Upper lobe of right lung (tissue), 1 donor: Measurements from ENCODE around the gene LTO1. TPM values are rescaled to one million over a fixed set of nuclear protein-coding genes. Genes with fewer than 3 reads are reported as not detected.

Source experiments
- ATAC-seq: fragments of 200-7000 bp; cut with Tn5 transposase; one replicate; pipeline ENCODE4 v1.9.1; 2020; ENCODE audit warnings: mild to moderate bottlenecking, moderate library complexity
- DNase-seq: peaks from one replicate; pipeline ENCODE4 v3.0.0-alpha.2; 2020
- H3K27ac ChIP-seq: fragments of 200-600 bp; one replicate; pipeline ENCODE4 v1.8.0; 2022
- H3K27me3 ChIP-seq: fragments of 200-600 bp; one replicate; pipeline ENCODE4 v1.8.0; 2022; ENCODE audit warnings: mild to moderate bottlenecking
- H3K36me3 ChIP-seq: fragments of 200-600 bp; one replicate; pipeline ENCODE4 v1.8.0; 2022
- H3K4me1 ChIP-seq: fragments of 200-600 bp; one replicate; pipeline ENCODE4 v1.8.0; 2022
- H3K4me3 ChIP-seq: fragments of 200-600 bp; one replicate; pipeline ENCODE4 v1.8.0; 2022; ENCODE audit warnings: mild to moderate bottlenecking
- H3K9me3 ChIP-seq: fragments of 200-600 bp; one replicate; pipeline ENCODE4 v1.8.0; 2022
- CTCF ChIP-seq: fragments of 200-600 bp; IDR thresholded peaks from one replicate; pipeline ENCODE4 v1.8.0; 2022; ENCODE audit warnings: antibody characterized with exemption
- intact Hi-C: fragments of 100-400 bp; cut with DNase I; formaldehyde crosslinking; loops from one replicate; pipeline ENCODE4 v1.11.0; 2022
- total RNA-seq: library from RNA; stranded (reverse); fragmentation: NEBNext Ultra II Directional; extraction: Animal tissue kit (Norgen Biotek cat#: 25700); gene quantifications from one replicate; pipeline ENCODE4 v1.2.1, GENCODE V29; 2021
- donor health status: DM: no; HTN: yes; CAD: no; lungs with severe emphysema.

The LTO1 gene
- total RNA-seq, 1 donor from 2014 or later, result 25.7 TPM

- H3K4me3 ChIP-seq, result no peak overlapping the region
- intact Hi-C loops, result loop anchor here (10.0 kb wide), 2 partner anchors 203 to 513 kb away; no protein-coding TSS in a partner anchor
- no peaks in the 10 kb centered on the region for H3K36me3 ChIP-seq
- H3K27me3 ChIP-seq, result peaks cover 12% of the 10 kb centered on the region
- ATAC-seq (no peak), DNase-seq (peak; percentile 30)
- H3K27ac ChIP-seq, result no peak overlapping the region
- H3K9me3 ChIP-seq, result no peaks in the 10 kb centered on the region
- H3K4me1 ChIP-seq, result peaks cover 8% of the 10 kb centered on the region
- TF ChIP-seq CTCF, result no peak
Measured at GRCh38 chr11:69682221-69682620, 7.1 kb upstream of the LTO1 start.

GRCh38 chr11:69680688-69681087 is 5.5 kb upstream of the LTO1 start:
- Histone ChIP-seq H3K27ac (no peak overlapping the region), H3K4me1 (peaks cover 2% of the 10 kb centered on the region), H3K27me3 (peaks cover 3% of the 10 kb centered on the region), H3K36me3 (no peaks in the 10 kb centered on the region), H3K4me3 (no peak overlapping the region), H3K9me3 (no peaks in the 10 kb centered on the region)
- intact Hi-C loops, result loop anchor here (10.0 kb wide), 2 partner anchors 204 to 514 kb away; no protein-coding TSS in a partner anchor
- no peak for TF ChIP-seq CTCF
- ATAC-seq (no peak), DNase-seq (peak; percentile 10)

- H3K4me1 ChIP-seq, result peaks cover 10% of the 10 kb centered on the region
- intact Hi-C loops, result no loop called here
- no peaks in the 10 kb centered on the region for H3K27me3 ChIP-seq
- ATAC-seq (no peak), DNase-seq (no peak)
- no peak for TF ChIP-seq CTCF
- H3K4me3 ChIP-seq, result no peak overlapping the region
- H3K27ac ChIP-seq, result no peak overlapping the region
- no peaks in the 10 kb centered on the region for H3K9me3 ChIP-seq
- peaks cover 2% of the 10 kb centered on the region for H3K36me3 ChIP-seq
Measured at GRCh38 chr11:69677749-69678148, 2.6 kb upstream of the LTO1 start.

GRCh38 chr11:69674267-69674885 is 777 bp downstream of the LTO1 start:
- TF ChIP-seq CTCF, result no peak
- H3K36me3 ChIP-seq, result peaks cover 28% of the 10 kb centered on the region
- ATAC-seq (no peak), DNase-seq (peak; percentile 66)
- H3K27me3 ChIP-seq, result no peaks in the 10 kb centered on the region
- peak overlapping the region; percentile 100 for H3K4me3 ChIP-seq
- intact Hi-C loops, result no loop called here
- H3K9me3 ChIP-seq, result no peaks in the 10 kb centered on the region
- peaks cover 10% of the 10 kb centered on the region for H3K4me1 ChIP-seq
- H3K27ac ChIP-seq, result peak overlapping the region; percentile 89

GRCh38 chr11:69671734-69672465 is 3.3 kb downstream of the LTO1 start:
- Histone ChIP-seq H3K9me3 (no peaks in the 10 kb centered on the region), H3K36me3 (peaks cover 43% of the 10 kb centered on the region), H3K27me3 (no peaks in the 10 kb centered on the region), H3K4me3 (no peak overlapping the region), H3K4me1 (peaks cover 10% of the 10 kb centered on the region), H3K27ac (no peak overlapping the region)
- DNase-seq (no peak), ATAC-seq (no peak)
- no peak for TF ChIP-seq CTCF
- intact Hi-C loops, result no loop called here
